Pancreas (tissue), 10 donors: ENCODE data around the gene TTLL6. TPM values are rescaled to one million over a fixed set of nuclear protein-coding genes. Genes with fewer than 3 reads are reported as not detected.

Experiments used
- ATAC-seq, 4 donors: fragments of 200-7000 bp; cut with Tn5 transposase; one replicate each; pipeline versions ENCODE4 v1.8.0 to v1.9.1; 2020; ENCODE audit warnings: mild to moderate bottlenecking in 4 of 4, moderate library complexity in 4 of 4
- DNase-seq, 6 donors: peaks; one replicate each; pipeline ENCODE4 v3.0.0-alpha.2; 2020
- FAIRE-seq: peaks from 2 replicates; lab custom pipeline; 2012; peaks lifted over from hg19 to GRCh38; lab: Jason Lieb, UNC
- H3K27ac ChIP-seq, 4 donors: fragments of 200-600 bp; sonication (generic); 1 replicate in 3 of 4; 2 replicates in 1 of 4; pipeline versions ENCODE4 v1.5.0 to v1.8.0; 2020
- H3K27me3 ChIP-seq, 4 donors: fragments of 200-600 bp; one replicate each; pipeline ENCODE4 v1.8.0; 2021
- H3K36me3 ChIP-seq, 3 donors: fragments of 200-600 bp; sonication (generic) in 1 of 3; one replicate each; pipeline versions ENCODE4 v1.5.0 to v1.8.0; 2020 to 2021
- H3K4me1 ChIP-seq, 3 donors: fragments of 200-600 bp; one replicate each; pipeline ENCODE4 v1.8.0; 2021
- H3K4me3 ChIP-seq, 4 donors: fragments of 200-600 bp; sonication (generic) in 2 of 4; one replicate each; pipeline versions ENCODE4 v1.5.0 to v1.8.0; 2020 to 2021
- H3K9me3 ChIP-seq, 4 donors: fragments of 200-600 bp; one replicate each; pipeline ENCODE4 v1.8.0; 2021
- CTCF ChIP-seq, 4 donors: fragments of 200-600 bp; sonication (generic) in 3 of 4; IDR thresholded peaks; one replicate each; pipeline versions ENCODE4 v1.5.0 to v1.8.0; 2021; ENCODE audit warnings: antibody characterized with exemption in 4 of 4
- WGBS, 2 donors: extraction: QIAGEN DNeasy Blood & Tissue Kit; methylation state at CpG; one replicate each; pipeline ENCODE4 v1.1.7; 2013; 5-methylcytosine and 5-hydroxymethylcytosine counted together
- intact Hi-C, 3 donors: fragments of 100-400 bp; cut with DNase I; formaldehyde crosslinking; loops; one replicate each; pipeline versions ENCODE4 v1.11.1 to v1.14.2; 2022
- polyA plus RNA-seq, 2 donors: library from polyadenylated mRNA; stranded (reverse); fragments of 200-250 nt; gene quantifications; one replicate each; pipeline ENCODE4 v1.2.3, GENCODE V29; 2013
- total RNA-seq, 6 donors: library from RNA; stranded (reverse); fragmentation: NEBNext Ultra II Directional in 4 of 6; extraction: Animal tissue kit (Norgen Biotek cat#: 25700) in 4 of 6; gene quantifications; one replicate each; pipeline versions ENCODE4 v1.2.1 to v1.2.4, GENCODE V29; 2021 to 2023
- donor health status: healthy with polysubstance abuse.
- donor health status: DM: no; HTN: no; CAD: no; lungs with moderate emphysema.
- donor health status: DM: no; HTN: no; CAD: no.
- donor health status: control.
- donor health status: control.
- donor health status: Bipolar disorder and iron deficiency.
- donor health status: DM: yes; HTN: yes; CAD: no.
- donor health status: DM: no; HTN: no; CAD: no.
- donor health status: DM: no; HTN: no; CAD: no.
- donor health status: DM: yes; HTN: yes; CAD: no.

The TTLL6 gene
- total and polyA plus RNA-seq, 8 donors = 0.40 to 6.0 (median 0.77) TPM

- Histone ChIP-seq H3K36me3 (no peaks in the 10 kb centered on the region), H3K4me1 (no peaks in the 10 kb centered on the region), H3K27ac (no peak overlapping the region), H3K27me3 (no peaks in the 10 kb centered on the region), H3K9me3 (no peaks in the 10 kb centered on the region), H3K4me3 (no peak overlapping the region)
- DNase-seq (no peak), ATAC-seq (no peak), FAIRE-seq (no peak)
- TF ChIP-seq CTCF (IDR thresholded peaks at IDR 0.05) = no peak
- WGBS, 2 donors = 62 to 74% methylated on average over 7 of the region's 7 CpGs
- intact Hi-C loops = loop anchor here in 2 of 3 donors (5.0 to 10.0 kb wide), 2 partner anchors 61 to 103 kb away; partner anchors contain the start of gene HOXB13 (in 1 of the 2)
Observed at GRCh38 chr17:48787828-48788227, 29.2 kb downstream of the TTLL6 start.

GRCh38 chr17:48779421-48779820, 37.6 kb downstream of the TTLL6 start:
- Histone ChIP-seq H3K9me3 (no peaks in the 10 kb centered on the region), H3K4me3 (no peak overlapping the region), H3K27me3 (no peaks in the 10 kb centered on the region), H3K4me1 (no peaks in the 10 kb centered on the region), H3K27ac (no peak overlapping the region), H3K36me3 (no peaks in the 10 kb centered on the region)
- DNase-seq (no peak), FAIRE-seq (no peak), ATAC-seq (no peak)
- intact Hi-C loops = no loop called here
- no peak for TF ChIP-seq CTCF (IDR thresholded peaks at IDR 0.05)

- Histone ChIP-seq H3K27me3 (no peaks in the 10 kb centered on the region), H3K36me3 (no peaks in the 10 kb centered on the region), H3K4me3 (no peak overlapping the region), H3K4me1 (no peaks in the 10 kb centered on the region), H3K9me3 (no peaks in the 10 kb centered on the region), H3K27ac (no peak overlapping the region)
- intact Hi-C loops = no loop called here
- peak; percentile 20 for FAIRE-seq
- TF ChIP-seq CTCF (IDR thresholded peaks at IDR 0.05) = no peak
- ATAC-seq = no peak
- no peak for DNase-seq
Observed at GRCh38 chr17:48776602-48777001, 40.4 kb downstream of the TTLL6 start.

- no peak for TF ChIP-seq CTCF (IDR thresholded peaks at IDR 0.05)
- no peak overlapping the region for H3K4me3 ChIP-seq
- WGBS, 2 donors = 84 to 95% methylated on average over 3 of the region's 3 CpGs
- H3K36me3 ChIP-seq = no peaks in the 10 kb centered on the region
- intact Hi-C loops = no loop called here
- H3K27me3 ChIP-seq = no peaks in the 10 kb centered on the region
- no peak for ATAC-seq
- no peaks in the 10 kb centered on the region for H3K4me1 ChIP-seq
- no peaks in the 10 kb centered on the region for H3K9me3 ChIP-seq
- H3K27ac ChIP-seq = no peak overlapping the region
- no peak for FAIRE-seq
- DNase-seq = no peak
Observed at GRCh38 chr17:48773245-48773644, 43.8 kb downstream of the TTLL6 start.

- Histone ChIP-seq H3K9me3 (no peaks in the 10 kb centered on the region), H3K4me1 (no peaks in the 10 kb centered on the region), H3K36me3 (no peaks in the 10 kb centered on the region), H3K4me3 (no peak overlapping the region), H3K27me3 (no peaks in the 10 kb centered on the region), H3K27ac (no peak overlapping the region)
- ATAC-seq (no peak), DNase-seq (no peak), FAIRE-seq (no peak)
- WGBS, 2 donors = 55 to 57% methylated on average over 3 of the region's 3 CpGs
- intact Hi-C loops = no loop called here
- no peak for TF ChIP-seq CTCF (IDR thresholded peaks at IDR 0.05)
Observed at GRCh38 chr17:48770954-48771353, 46.1 kb downstream of the TTLL6 start.
